HG02840 (cell line): ENCODE measurements around the gene MC5R.

Source experiments
- ATAC-seq: cut with Tn5 transposase; IDR thresholded peaks from one replicate; pipeline ENCODE4 v1.9.1; 2021; ENCODE audit warnings: mild to moderate bottlenecking, moderate library complexity, moderate number of reproducible peaks; ENCODE audit not compliant: unreplicated experiment, low FRiP score

The MC5R gene

GRCh38 chr18:13823707-13824395 lies at the start of gene MC5R:
Gene MC5R, plus strand, starts transcription at chr18:13824149. Its CDS starts 1,617 bp downstream, at chr18:13825766.
- ATAC-seq, result peak; percentile 76

GRCh38 chr18:13775058-13775457 lies 48.9 kb upstream of the MC5R start:
- no peak for ATAC-seq

GRCh38 chr18:13791181-13791580 lies 32.8 kb upstream of the MC5R start:
- ATAC-seq, result no peak

GRCh38 chr18:13793819-13794218 lies 30.1 kb upstream of the MC5R start:
- no peak for ATAC-seq

- ATAC-seq, result no peak
Measured at GRCh38 chr18:13796515-13796914, 27.4 kb upstream of the MC5R start.

GRCh38 chr18:13797157-13797611 lies 26.8 kb upstream of the MC5R start:
- no peak for ATAC-seq

- ATAC-seq, result no peak
Measured at GRCh38 chr18:13799396-13799795, 24.6 kb upstream of the MC5R start.

GRCh38 chr18:13800505-13801259 lies 23.3 kb upstream of the MC5R start:
- no peak for ATAC-seq

- no peak for ATAC-seq
Measured at GRCh38 chr18:13801260-13801601, 22.7 kb upstream of the MC5R start.

- ATAC-seq, result no peak
Measured at GRCh38 chr18:13804305-13804704, 19.6 kb upstream of the MC5R start.

- no peak for ATAC-seq
Measured at GRCh38 chr18:13808294-13809042, 15.5 kb upstream of the MC5R start.

- no peak for ATAC-seq
Measured at GRCh38 chr18:13809043-13809430, 14.9 kb upstream of the MC5R start.

GRCh38 chr18:13809531-13810255 lies 14.3 kb upstream of the MC5R start:
- ATAC-seq, result no peak

- no peak for ATAC-seq
Measured at GRCh38 chr18:13810950-13811485, 12.9 kb upstream of the MC5R start.

- ATAC-seq, result no peak
Measured at GRCh38 chr18:13811993-13812392, 12.0 kb upstream of the MC5R start.

- no peak for ATAC-seq
Measured at GRCh38 chr18:13813271-13813849, 10.6 kb upstream of the MC5R start.

GRCh38 chr18:13826209-13826608 lies 2.3 kb downstream of the MC5R start:
- ATAC-seq, result no peak

- ATAC-seq, result no peak
Measured at GRCh38 chr18:13831864-13832508, 8.0 kb downstream of the MC5R start.

GRCh38 chr18:13834496-13835015 lies 10.6 kb downstream of the MC5R start:
- no peak for ATAC-seq
